GM23338 (cell line): ENCODE results near the gene EDIL3. TPM values are rescaled to one million over a fixed set of nuclear protein-coding genes. Genes with fewer than 3 reads are reported as not detected.

ENCODE experiments used
- ATAC-seq: fragments of 200-7000 bp; cut with Tn5 transposase; 3 replicates; pipeline ENCODE4 v1.9.1; 2020
- DNase-seq: peaks from one replicate; pipeline ENCODE4 v3.0.0-alpha.2; 2015; ENCODE audit warnings: low spot score
- H2AFZ ChIP-seq: fragments of 200-600 bp; sonication (generic); 2 replicates; pipeline ENCODE4 v1.8.0; 2016; ENCODE audit warnings: antibody characterized with exemption, mild to moderate bottlenecking, moderate library complexity
- H3F3A ChIP-seq: fragments of 200-600 bp; sonication (generic); replicated peaks from 2 replicates; pipeline ENCODE4 v1.8.0; 2017; ENCODE audit warnings: antibody characterized with exemption, mixed run types, low read depth
- H3K27ac ChIP-seq: fragments of 200-600 bp; sonication (generic); 2 replicates; pipeline ENCODE4 v1.6.1; 2016; ENCODE audit warnings: low read depth
- H3K27me3 ChIP-seq: fragments of 200-600 bp; sonication (generic); 2 replicates; pipeline ENCODE4 v1.8.0; 2016; ENCODE audit warnings: mild to moderate bottlenecking, mixed run types, moderate library complexity; ENCODE audit not compliant: insufficient read depth
- H3K36me3 ChIP-seq: fragments of 200-600 bp; sonication (generic); 2 replicates; pipeline ENCODE4 v1.8.0; 2016; ENCODE audit warnings: mild to moderate bottlenecking; ENCODE audit not compliant: insufficient read depth
- H3K4me1 ChIP-seq: fragments of 200-600 bp; sonication (generic); 2 replicates; pipeline ENCODE4 v1.8.0; 2016; ENCODE audit warnings: mild to moderate bottlenecking, moderate library complexity; ENCODE audit not compliant: insufficient read depth
- H3K4me2 ChIP-seq: fragments of 200-600 bp; sonication (generic); 2 replicates; pipeline ENCODE4 v1.7.1; 2017; ENCODE audit warnings: mixed run types
- H3K4me3 ChIP-seq: fragments of 200-600 bp; sonication (generic); 2 replicates; pipeline ENCODE4 v1.6.1; 2016; ENCODE audit warnings: mixed run types
- H3K79me2 ChIP-seq: fragments of 200-600 bp; sonication (generic); replicated peaks from 2 replicates; pipeline ENCODE4 v1.8.0; 2017; ENCODE audit warnings: mild to moderate bottlenecking; ENCODE audit not compliant: insufficient read depth
- H3K9me2 ChIP-seq: fragments of 200-600 bp; sonication (generic); 2 replicates; pipeline ENCODE4 v1.8.0; 2017; ENCODE audit not compliant: insufficient read depth
- H4K20me1 ChIP-seq: fragments of 200-600 bp; sonication (generic); replicated peaks from 2 replicates; pipeline ENCODE4 v1.8.0; 2017; ENCODE audit warnings: mild to moderate bottlenecking; ENCODE audit not compliant: insufficient read depth
- H3K27ac Mint-ChIP-seq: 2 replicates; pipeline ENCODE4 v1.8.0; 2020; ENCODE audit warnings: inconsistent platforms, mild to moderate bottlenecking, moderate library complexity, mixed read lengths
- H3K27me3 Mint-ChIP-seq: 3 replicates; pipeline ENCODE4 v1.8.0; 2022; ENCODE audit warnings: low read depth, mild to moderate bottlenecking, moderate library complexity, mixed read lengths, inconsistent platforms; ENCODE audit not compliant: insufficient read depth, poor library complexity
- H3K36me3 Mint-ChIP-seq: 3 replicates; pipeline ENCODE4 v1.8.0; 2021; ENCODE audit warnings: low read depth, mild to moderate bottlenecking, inconsistent platforms, moderate library complexity, mixed read lengths
- H3K4me1 Mint-ChIP-seq: 3 replicates; pipeline ENCODE4 v1.8.0; 2020; ENCODE audit warnings: mild to moderate bottlenecking, inconsistent platforms, mixed read lengths
- H3K4me3 Mint-ChIP-seq: 3 replicates; pipeline ENCODE4 v1.8.0; 2021; ENCODE audit warnings: moderate library complexity, mild to moderate bottlenecking, inconsistent platforms, mixed read lengths
- H3K9me3 Mint-ChIP-seq: 3 replicates; pipeline ENCODE4 v1.8.0; 2020; ENCODE audit warnings: moderate library complexity, mild to moderate bottlenecking, inconsistent platforms, mixed read lengths
- EZH2phosphoT487 ChIP-seq: fragments of 200-600 bp; sonication (generic); IDR thresholded peaks from one replicate; pipeline ENCODE4 v1.8.1; 2018; ENCODE audit warnings: antibody characterized with exemption; ENCODE audit not compliant: unreplicated experiment
- ZNF462 ChIP-seq: fragments of 250-450 bp; sonication (Bioruptor Pico); IDR thresholded peaks from 2 replicates; pipeline ENCODE4 v1.5.0; 2020; ENCODE audit warnings: mild to moderate bottlenecking, moderate library complexity
- polyA plus RNA-seq: library from polyadenylated mRNA; unstranded; fragments of >200 nt; fragmentation: Nextera tagmentation; extraction: Ambion mirVana; gene quantifications from 2 replicates; pipeline ENCODE4 v1.2.1, GENCODE V29; 2016
- total RNA-seq: library from RNA; depleted of rRNA; stranded (reverse); fragments of >200 nt; shearing (Covaris generic); gene quantifications from 2 replicates; pipeline ENCODE4 v1.2.3, GENCODE V29; 2014
- TF ChIP-seq, protein P1 (sequence below): IDR thresholded peaks from one replicate; pipeline ENCODE4 v1.6.1; 2018; ENCODE audit warnings: antibody characterized with exemption; ENCODE audit not compliant: unreplicated experiment

EDIL3 gene
- total and polyA plus RNA-seq, 2 experiments from 2014 or later: 43.3 to 61.9 TPM

GRCh38 chr5:84036842-84037241, 347.8 kb downstream of the EDIL3 start:
- DNase-seq (peak; percentile 61), ATAC-seq (peak; percentile 100)
- Mint-ChIP-seq H3K4me3 (no peak overlapping the region), H3K4me1 (peaks cover 30% of the 10 kb centered on the region), H3K27me3 (peaks cover 2% of the 10 kb centered on the region), H3K36me3 (no peaks in the 10 kb centered on the region), H3K9me3 (no peaks in the 10 kb centered on the region), H3K27ac (peak overlapping the region; percentile 40)
- H3K79me2 ChIP-seq: no peaks in the 10 kb centered on the region
- H2AFZ ChIP-seq: no peak overlapping the region
- no peaks in the 10 kb centered on the region for H3K9me2 ChIP-seq
- H4K20me1 ChIP-seq: no peaks in the 10 kb centered on the region
- H3K27ac ChIP-seq: no peak overlapping the region; the same call in 1 of the 2 replicates
- H3K36me3 ChIP-seq: no peaks in the 10 kb centered on the region
- TF ChIP-seq, protein P1, sequence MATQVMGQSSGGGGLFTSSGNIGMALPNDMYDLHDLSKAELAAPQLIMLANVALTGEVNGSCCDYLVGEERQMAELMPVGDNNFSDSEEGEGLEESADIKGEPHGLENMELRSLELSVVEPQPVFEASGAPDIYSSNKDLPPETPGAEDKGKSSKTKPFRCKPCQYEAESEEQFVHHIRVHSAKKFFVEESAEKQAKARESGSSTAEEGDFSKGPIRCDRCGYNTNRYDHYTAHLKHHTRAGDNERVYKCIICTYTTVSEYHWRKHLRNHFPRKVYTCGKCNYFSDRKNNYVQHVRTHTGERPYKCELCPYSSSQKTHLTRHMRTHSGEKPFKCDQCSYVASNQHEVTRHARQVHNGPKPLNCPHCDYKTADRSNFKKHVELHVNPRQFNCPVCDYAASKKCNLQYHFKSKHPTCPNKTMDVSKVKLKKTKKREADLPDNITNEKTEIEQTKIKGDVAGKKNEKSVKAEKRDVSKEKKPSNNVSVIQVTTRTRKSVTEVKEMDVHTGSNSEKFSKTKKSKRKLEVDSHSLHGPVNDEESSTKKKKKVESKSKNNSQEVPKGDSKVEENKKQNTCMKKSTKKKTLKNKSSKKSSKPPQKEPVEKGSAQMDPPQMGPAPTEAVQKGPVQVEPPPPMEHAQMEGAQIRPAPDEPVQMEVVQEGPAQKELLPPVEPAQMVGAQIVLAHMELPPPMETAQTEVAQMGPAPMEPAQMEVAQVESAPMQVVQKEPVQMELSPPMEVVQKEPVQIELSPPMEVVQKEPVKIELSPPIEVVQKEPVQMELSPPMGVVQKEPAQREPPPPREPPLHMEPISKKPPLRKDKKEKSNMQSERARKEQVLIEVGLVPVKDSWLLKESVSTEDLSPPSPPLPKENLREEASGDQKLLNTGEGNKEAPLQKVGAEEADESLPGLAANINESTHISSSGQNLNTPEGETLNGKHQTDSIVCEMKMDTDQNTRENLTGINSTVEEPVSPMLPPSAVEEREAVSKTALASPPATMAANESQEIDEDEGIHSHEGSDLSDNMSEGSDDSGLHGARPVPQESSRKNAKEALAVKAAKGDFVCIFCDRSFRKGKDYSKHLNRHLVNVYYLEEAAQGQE: no peak
- TF ChIP-seq EZH2phosphoT487 (no peak), ZNF462 (CRISPR knock-in tag) (peak; percentile 53; the same call in 1 of the 2 replicates)
- peaks cover 21% of the 10 kb centered on the region for H3K4me1 ChIP-seq
- H3K4me2 ChIP-seq: no peak overlapping the region
- no peaks in the 10 kb centered on the region for H3F3A ChIP-seq
- H3K27me3 ChIP-seq: no peaks in the 10 kb centered on the region
- no peak overlapping the region for H3K4me3 ChIP-seq
